ENCODE data around the gene KAZN. TPM values are rescaled to one million over a fixed set of nuclear protein-coding genes. Genes with fewer than 3 reads are reported as not detected.

The KAZN gene
- total RNA-seq, 1 donor from 2014 or later, result 7.9 TPM

- Mint-ChIP-seq H3K27me3 (ENCODE audit: unreplicated experiment) (peaks cover 6% of the 10 kb centered on the region), H3K4me1 (ENCODE audit: low read depth, unreplicated experiment) (peaks cover 6% of the 10 kb centered on the region), H3K9me3 (ENCODE audit: unreplicated experiment) (peaks cover 7% of the 10 kb centered on the region), H3K36me3 (ENCODE audit: unreplicated experiment) (peaks cover 4% of the 10 kb centered on the region), H3K27ac (ENCODE audit: unreplicated experiment) (no peak overlapping the region), H3K4me3 (ENCODE audit: unreplicated experiment) (no peak overlapping the region)
- DNase-seq, result no peak
- TF ChIP-seq, protein P1, sequence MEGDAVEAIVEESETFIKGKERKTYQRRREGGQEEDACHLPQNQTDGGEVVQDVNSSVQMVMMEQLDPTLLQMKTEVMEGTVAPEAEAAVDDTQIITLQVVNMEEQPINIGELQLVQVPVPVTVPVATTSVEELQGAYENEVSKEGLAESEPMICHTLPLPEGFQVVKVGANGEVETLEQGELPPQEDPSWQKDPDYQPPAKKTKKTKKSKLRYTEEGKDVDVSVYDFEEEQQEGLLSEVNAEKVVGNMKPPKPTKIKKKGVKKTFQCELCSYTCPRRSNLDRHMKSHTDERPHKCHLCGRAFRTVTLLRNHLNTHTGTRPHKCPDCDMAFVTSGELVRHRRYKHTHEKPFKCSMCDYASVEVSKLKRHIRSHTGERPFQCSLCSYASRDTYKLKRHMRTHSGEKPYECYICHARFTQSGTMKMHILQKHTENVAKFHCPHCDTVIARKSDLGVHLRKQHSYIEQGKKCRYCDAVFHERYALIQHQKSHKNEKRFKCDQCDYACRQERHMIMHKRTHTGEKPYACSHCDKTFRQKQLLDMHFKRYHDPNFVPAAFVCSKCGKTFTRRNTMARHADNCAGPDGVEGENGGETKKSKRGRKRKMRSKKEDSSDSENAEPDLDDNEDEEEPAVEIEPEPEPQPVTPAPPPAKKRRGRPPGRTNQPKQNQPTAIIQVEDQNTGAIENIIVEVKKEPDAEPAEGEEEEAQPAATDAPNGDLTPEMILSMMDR (IDR thresholded peaks at IDR 0.05; ENCODE audit: partially characterized antibody, unreplicated experiment), result no peak
Observed at GRCh38 chr1:15096293-15096692, 497.8 kb downstream of the KAZN start.

- DNase-seq, result no peak
- TF ChIP-seq, protein P1 (IDR thresholded peaks at IDR 0.05; ENCODE audit: partially characterized antibody, unreplicated experiment), result no peak
- Mint-ChIP-seq H3K4me1 (ENCODE audit: low read depth, unreplicated experiment) (peaks cover 3% of the 10 kb centered on the region), H3K9me3 (ENCODE audit: unreplicated experiment) (peaks cover 7% of the 10 kb centered on the region), H3K27me3 (ENCODE audit: unreplicated experiment) (peaks cover 6% of the 10 kb centered on the region), H3K4me3 (ENCODE audit: unreplicated experiment) (no peak overlapping the region), H3K27ac (ENCODE audit: unreplicated experiment) (no peak overlapping the region), H3K36me3 (ENCODE audit: unreplicated experiment) (peaks cover 4% of the 10 kb centered on the region)
Observed at GRCh38 chr1:15098176-15099125, 500.0 kb downstream of the KAZN start.

DNA sequence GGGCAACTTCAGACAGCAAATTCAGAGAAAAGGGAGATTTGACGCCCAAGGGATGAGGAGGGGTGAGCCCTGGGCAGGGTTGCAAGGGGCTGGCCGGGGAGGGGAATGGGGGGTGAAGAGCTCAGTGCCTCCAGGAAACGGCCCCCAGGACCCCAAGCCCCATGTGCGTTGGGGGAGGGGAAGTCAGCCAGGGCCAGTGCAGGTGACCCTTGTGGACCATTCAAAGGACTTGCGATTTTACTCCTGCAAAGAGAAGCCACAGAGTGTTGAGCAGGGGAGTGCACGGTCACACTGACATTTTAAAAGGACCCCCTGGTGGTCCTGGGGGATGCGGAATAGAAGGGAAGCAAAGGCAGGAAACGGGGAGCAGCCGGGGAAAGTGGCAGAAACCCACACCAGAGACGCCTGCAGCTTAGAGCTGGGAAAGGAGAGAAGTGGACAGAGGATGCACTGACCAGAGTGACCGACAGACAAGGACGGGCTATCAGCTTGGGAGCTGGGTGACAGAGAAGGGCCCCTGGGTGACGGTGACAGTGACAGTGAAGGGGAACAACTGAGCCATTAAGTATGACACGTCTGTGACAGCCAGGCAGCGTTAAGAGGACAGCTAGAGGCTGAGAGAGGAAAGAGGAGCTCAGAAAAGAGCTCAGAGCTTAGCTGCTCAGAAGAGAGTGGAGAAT is 501.1 kb downstream of the KAZN start:
- peaks cover 6% of the 10 kb centered on the region for H3K27me3 Mint-ChIP-seq (ENCODE audit: unreplicated experiment)
- H3K36me3 Mint-ChIP-seq (ENCODE audit: unreplicated experiment), result peaks cover 8% of the 10 kb centered on the region
- H3K4me3 Mint-ChIP-seq (ENCODE audit: unreplicated experiment), result no peak overlapping the region
- no peak overlapping the region for H3K27ac Mint-ChIP-seq (ENCODE audit: unreplicated experiment)
- H3K4me1 Mint-ChIP-seq (ENCODE audit: low read depth, unreplicated experiment), result no peaks in the 10 kb centered on the region
- H3K9me3 Mint-ChIP-seq (ENCODE audit: unreplicated experiment), result peaks cover 7% of the 10 kb centered on the region
- TF ChIP-seq, protein P1 (IDR thresholded peaks at IDR 0.05; ENCODE audit: partially characterized antibody, unreplicated experiment), result no peak
- no peak for DNase-seq

DNA sequence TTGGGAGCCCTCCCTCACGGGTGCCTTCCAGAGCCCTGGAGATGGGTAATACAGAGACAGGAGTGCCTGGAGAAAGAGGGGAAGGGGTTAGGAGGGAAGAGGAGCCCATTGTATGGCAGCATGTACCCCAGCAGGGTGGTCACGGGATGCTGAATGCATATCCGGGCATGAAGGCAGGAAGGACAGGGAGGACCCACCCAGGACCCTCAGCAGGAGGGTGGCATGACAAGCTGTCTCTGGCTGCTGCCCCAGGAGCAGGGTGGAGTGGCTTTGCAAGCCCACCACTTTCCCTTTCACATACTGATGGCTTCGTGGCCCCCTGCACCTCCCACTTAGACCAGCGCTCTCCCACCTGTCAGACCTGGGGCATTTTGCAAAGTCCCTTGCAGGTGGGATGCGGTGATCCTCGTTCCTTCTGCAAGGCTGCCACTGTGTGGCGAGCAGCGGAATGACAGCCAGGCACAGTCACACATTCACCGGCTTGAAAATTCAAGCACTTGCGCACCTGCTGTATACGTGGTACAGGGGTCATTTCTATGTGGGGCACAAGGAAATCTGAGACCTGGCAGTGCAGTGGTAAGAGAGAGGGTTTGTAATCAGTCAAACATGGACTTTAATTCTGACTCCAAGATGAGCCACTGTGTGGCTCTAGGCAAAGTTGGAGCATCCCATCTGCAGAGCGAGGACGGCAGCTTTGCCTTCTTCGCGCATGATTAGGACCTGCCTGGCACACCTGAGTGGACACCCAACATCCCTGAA is 501.8 kb downstream of the KAZN start:
- peaks cover 6% of the 10 kb centered on the region for H3K27me3 Mint-ChIP-seq (ENCODE audit: unreplicated experiment)
- DNase-seq, result peak; percentile 75
- H3K36me3 Mint-ChIP-seq (ENCODE audit: unreplicated experiment), result peaks cover 8% of the 10 kb centered on the region
- TF ChIP-seq, protein P1 (IDR thresholded peaks at IDR 0.05; ENCODE audit: partially characterized antibody, unreplicated experiment), result peak; percentile 92
- H3K27ac Mint-ChIP-seq (ENCODE audit: unreplicated experiment), result no peak overlapping the region
- no peak overlapping the region for H3K4me3 Mint-ChIP-seq (ENCODE audit: unreplicated experiment)
- no peaks in the 10 kb centered on the region for H3K4me1 Mint-ChIP-seq (ENCODE audit: low read depth, unreplicated experiment)
- peaks cover 7% of the 10 kb centered on the region for H3K9me3 Mint-ChIP-seq (ENCODE audit: unreplicated experiment)
